HG03457 (cell line): Measurements from ENCODE around the gene SFXN3.

Experiments used
- ATAC-seq: cut with Tn5 transposase; IDR thresholded peaks from one replicate; pipeline ENCODE4 v1.9.1; 2021; ENCODE audit warnings: moderate number of reproducible peaks; ENCODE audit not compliant: unreplicated experiment

SFXN3 gene

GRCh38 chr10:101054876-101055275 is 23.8 kb downstream of the SFXN3 start:
- no peak for ATAC-seq

- ATAC-seq, result no peak
Observed at GRCh38 chr10:101055411-101055810, 24.4 kb downstream of the SFXN3 start.

DNA sequence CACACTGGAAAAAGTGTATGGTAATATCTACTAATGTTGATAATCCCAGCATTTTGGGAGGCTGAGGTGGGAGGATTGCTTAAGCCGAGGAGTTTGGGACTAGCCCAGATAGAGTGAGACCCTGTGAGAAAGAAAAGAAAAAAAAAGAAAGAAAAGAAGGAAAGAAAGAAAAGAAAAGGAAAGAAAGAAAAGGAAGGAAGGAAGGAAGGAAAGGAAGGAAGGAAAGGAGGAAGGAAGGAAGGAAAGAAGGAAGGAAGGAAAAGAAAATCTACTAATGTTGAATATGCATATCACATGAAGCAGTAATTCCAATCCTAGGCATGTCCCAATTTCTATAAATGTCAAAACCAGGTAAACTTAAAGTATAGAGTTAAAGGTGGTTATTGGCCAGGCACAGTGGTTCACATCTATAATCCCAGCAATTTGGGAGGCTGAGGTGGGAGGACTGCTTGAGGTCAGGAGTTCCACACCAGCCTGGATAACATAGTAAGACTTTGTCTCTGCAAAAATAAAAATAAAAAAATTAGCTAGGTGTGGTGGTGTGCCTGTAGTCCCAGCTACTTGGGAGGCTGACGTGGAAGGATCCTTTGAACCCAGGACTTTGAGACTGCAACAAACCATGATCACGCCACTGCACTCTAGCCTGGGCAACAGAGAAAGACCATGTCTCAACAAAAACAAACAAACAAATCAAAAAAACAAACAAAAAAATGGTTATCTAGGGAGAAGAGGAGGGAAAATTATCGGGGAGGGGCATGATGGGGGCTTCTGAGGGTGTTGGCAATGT is 25.5 kb downstream of the SFXN3 start:
- ATAC-seq, result no peak

DNA sequence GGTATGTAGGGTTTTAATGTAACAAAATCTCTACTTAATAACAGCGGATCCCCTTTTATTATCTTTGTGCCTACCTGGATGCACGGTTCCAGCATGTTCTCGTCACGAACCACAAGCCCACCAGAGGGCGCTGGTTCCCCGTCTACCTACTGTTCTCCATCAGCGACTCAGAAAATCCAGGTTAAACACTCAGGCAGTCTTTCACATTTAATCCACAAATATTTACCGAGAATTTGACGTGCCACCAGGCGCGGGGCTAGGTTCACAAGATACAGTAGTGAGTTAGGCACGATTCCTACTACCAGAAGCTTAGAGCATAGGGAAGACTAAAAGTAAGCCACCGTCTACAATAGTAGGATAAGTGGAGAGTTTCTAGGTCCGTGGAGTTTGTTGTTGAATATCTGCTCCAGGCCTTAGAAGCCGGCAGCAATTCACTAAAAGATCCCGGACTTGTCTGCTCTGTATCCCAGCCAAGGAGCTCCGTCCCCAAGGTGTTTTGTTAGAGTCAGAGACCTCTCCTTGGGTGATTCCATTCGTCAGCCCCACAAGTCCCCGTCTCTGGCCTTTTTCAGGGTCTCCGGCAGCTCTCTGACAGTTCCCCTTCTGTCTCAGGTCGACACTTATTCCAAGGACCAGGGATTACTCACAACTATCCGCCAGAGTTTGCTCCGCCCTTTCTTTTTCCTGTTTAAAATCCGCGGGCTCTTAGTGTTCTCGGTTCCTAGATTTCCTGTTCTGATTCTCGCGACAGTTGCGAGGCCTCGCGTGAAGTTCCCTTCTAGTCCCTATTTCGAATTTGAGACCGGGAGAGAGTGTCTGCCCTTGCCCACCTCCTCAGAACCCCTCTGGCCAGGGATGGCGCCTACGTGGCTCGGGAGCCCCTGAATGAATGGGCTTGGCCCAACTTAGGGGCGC is 29.3 kb downstream of the SFXN3 start:
- ATAC-seq, result peak; percentile 26

GRCh38 chr10:101060951-101061623 is 30.1 kb downstream of the SFXN3 start:
- ATAC-seq, result peak; percentile 45

- no peak for ATAC-seq
Observed at GRCh38 chr10:101061624-101062231, 30.7 kb downstream of the SFXN3 start, which contains the start of gene KAZALD1. Gene KAZALD1 (plus strand): TSS chr10:101061989. CDS start chr10:101062593, 604 bp downstream.

- ATAC-seq, result no peak
Observed at GRCh38 chr10:101062232-101063049, 31.4 kb downstream of the SFXN3 start.

DNA sequence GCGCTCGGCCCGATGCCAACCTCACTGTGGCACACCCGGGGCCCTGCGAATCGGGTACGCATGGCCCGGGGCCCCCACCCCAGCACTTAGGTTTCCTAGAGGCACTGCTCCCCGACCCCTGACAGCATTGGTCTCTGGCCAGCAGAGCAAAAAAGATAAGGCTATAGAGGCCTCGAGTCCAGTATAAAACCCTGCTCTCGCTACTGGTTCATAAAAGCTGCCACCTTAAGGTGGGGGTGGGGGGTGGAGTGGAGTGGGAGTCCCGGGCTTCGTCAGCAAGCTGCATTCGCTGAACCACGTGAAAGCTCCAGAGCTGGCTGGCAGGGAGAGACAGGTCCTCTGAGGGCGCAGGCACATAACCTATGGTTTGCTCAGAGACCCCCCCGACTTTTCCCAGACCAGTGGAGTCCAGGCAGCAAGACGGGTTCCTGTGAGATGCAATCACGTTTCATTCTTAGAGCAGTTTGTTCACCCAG is 32.1 kb downstream of the SFXN3 start:
- ATAC-seq, result no peak

GRCh38 chr10:101063548-101064414 is 32.7 kb downstream of the SFXN3 start:
- ATAC-seq, result no peak

GRCh38 chr10:101064415-101065030 is 33.5 kb downstream of the SFXN3 start:
- ATAC-seq, result no peak

DNA sequence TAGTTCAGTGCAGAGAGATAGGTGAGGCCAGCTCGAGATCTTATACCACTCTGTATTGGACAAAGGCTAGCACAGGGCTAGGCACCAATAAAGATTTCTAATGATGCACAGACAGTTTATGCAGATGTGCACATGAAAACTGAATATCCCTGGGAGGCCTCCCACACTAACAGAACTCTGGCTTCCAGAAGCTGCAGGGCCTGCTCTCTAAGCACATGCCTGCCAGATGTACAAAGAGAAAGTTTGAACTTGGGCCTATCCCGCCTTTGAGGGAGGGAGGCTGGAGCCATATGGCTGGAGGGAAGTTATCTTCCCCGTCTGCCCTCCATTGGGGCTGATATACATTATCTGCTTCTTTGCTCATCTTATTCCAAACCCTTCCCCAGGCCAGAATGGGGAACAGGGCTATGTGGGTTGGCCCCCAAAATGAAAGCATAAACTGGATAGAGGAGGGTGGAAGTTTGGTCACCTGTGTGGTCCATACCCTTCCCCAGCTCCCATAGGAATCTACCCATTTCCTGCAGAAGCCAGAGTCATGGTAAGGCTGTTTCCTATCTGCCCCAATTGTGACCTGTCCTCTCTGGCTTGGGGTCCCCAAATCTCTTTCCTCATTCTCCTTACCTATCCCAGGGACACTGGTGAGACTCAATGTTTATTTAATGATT is 34.6 kb downstream of the SFXN3 start:
- ATAC-seq, result no peak

DNA sequence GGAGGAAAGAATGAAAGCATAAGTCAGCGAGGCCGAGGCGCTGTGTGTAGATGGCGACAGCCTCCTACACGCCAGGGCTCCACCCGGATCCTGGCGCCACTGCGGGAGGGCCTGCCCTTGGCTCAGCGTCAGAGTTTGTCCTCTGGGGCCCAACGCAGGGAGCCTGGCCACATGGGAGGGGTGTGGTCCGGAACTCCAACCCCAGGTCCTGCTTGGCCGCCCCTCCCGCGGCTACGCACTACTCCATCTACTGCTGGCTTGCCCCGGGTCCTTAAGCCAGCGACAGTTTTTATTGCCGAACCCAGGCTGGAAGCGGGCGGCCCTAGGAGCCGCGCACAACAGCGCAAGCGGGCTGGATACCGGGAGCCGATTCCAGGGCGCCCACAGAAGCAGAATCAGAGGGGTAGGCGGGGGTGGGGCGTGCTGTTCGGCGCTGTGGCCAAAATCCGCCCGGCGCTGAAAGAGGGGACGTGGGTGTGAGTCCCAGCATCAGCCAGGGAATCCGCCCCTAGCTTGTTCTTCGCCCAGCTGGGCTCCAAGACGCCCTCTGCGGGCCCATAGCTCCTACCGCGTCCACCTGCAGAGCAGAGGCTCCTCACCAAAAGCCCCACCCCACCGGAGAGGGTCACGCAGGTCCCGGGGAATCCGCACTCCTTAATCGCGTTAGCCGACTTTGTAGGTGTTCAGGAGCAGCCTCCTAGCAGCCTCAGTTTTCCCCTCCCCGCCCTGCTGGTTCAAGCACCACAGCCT is 35.3 kb downstream of the SFXN3 start:
- ATAC-seq, result no peak

DNA sequence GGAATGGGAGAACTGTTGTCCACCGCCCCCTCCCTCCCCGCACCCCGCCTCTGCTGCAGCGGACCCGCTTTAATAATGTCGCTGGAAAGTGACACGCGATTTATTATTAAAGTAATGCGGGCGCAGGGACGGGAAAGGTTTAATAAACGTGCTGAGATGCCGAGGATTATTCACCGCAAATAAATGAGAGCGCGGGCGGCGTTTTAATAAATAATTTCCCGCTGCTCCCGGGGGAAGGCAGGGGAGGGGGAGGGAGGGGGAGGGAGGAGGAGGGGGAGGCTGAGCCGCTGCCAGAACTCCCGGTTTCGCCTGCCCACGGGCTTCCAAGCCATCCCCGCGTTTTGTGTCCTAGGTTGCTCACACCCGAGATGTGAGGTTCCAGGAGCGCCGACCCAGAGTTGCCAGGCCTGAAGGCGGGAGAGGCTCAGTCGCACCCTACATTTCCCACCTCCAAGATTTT is 35.9 kb downstream of the SFXN3 start:
- ATAC-seq, result no peak

DNA sequence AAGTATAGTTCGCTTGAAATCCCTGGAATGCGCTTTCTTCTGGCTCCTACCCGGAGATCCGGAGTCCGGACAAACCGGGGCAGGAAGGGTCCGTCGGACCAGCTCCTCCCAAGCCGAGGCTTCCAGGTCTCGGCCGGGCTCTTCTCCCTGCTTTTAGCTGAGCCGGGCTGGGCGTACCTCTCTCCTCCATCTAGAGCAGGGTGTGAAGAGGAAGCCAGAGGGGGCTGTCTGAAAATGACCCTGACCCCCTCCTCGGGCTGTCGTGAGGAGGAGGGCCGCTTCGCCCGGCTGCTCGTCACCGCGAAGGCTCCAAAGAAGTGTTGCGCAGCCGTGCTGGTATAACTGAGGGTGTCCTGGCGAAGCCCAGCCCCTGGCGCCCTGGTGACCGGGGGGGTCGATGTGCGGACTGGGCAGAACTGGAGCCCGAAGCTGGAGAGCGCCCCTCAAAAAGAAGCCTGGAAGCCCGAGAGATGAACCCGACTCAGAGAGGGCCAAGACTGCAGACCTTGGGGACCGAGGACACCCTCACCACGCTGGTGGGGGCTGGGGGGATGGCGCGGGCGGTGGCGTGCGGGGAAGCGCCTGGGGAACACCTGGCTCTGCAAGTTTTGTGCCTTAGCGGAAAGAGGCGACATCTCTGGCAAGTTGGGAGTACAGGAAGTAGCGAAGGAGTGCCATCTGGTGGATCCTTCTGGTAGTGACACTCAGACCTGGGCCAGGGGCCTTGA is 36.5 kb downstream of the SFXN3 start:
- ATAC-seq, result no peak

GRCh38 chr10:101069441-101069840 is 38.4 kb downstream of the SFXN3 start:
- no peak for ATAC-seq

DNA sequence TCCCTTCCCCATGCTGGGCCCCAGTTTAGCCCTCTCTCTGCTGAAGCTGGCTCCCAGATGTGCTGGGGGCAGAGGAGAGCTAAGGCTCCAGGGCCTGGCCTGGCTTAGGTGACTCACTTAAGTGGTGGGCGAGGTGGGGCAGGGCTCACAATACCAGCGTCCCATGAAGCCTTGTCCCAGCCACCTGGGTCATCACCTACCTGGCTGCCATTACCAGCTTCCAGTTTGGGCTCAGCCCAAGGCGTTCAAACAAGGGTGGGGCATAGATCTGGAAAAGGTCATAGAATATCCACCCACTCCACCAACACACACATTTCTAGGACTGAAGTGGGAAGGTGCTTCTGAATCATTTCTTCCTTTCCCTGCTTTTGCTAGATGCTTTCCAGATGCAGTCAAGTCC is 39.1 kb downstream of the SFXN3 start:
- no peak for ATAC-seq
